ENCODE results near the gene RNU6-1. TPM values are rescaled to one million over a fixed set of nuclear protein-coding genes. Genes with fewer than 3 reads are reported as not detected.

The RNU6-1 gene
- total RNA-seq, 4 donors from 2014 or later, result not detected

DNA sequence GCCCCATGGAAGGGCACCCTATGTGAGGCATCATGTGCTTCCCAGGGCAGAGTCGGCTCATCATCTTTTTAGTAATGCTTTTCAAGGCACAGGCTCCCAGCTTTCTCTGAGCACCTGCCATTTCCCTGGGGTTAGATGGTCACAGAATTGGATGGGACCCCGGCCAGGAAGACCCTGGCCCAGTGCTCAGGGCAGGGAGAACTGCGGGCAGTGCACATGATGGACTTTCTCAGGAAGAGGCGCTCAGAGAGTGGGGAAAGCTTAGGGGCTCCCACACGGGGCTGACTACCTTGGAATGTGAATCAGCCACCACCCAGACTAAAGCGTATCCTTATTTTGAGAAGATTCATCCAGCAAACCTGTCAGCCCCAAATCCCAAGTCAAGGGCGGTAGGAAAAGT lies 31.0 kb downstream of the RNU6-1 start:
- TF ChIP-seq, protein P1, sequence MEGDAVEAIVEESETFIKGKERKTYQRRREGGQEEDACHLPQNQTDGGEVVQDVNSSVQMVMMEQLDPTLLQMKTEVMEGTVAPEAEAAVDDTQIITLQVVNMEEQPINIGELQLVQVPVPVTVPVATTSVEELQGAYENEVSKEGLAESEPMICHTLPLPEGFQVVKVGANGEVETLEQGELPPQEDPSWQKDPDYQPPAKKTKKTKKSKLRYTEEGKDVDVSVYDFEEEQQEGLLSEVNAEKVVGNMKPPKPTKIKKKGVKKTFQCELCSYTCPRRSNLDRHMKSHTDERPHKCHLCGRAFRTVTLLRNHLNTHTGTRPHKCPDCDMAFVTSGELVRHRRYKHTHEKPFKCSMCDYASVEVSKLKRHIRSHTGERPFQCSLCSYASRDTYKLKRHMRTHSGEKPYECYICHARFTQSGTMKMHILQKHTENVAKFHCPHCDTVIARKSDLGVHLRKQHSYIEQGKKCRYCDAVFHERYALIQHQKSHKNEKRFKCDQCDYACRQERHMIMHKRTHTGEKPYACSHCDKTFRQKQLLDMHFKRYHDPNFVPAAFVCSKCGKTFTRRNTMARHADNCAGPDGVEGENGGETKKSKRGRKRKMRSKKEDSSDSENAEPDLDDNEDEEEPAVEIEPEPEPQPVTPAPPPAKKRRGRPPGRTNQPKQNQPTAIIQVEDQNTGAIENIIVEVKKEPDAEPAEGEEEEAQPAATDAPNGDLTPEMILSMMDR (IDR thresholded peaks at IDR 0.05; ENCODE audit: low read depth), result no peak

DNA sequence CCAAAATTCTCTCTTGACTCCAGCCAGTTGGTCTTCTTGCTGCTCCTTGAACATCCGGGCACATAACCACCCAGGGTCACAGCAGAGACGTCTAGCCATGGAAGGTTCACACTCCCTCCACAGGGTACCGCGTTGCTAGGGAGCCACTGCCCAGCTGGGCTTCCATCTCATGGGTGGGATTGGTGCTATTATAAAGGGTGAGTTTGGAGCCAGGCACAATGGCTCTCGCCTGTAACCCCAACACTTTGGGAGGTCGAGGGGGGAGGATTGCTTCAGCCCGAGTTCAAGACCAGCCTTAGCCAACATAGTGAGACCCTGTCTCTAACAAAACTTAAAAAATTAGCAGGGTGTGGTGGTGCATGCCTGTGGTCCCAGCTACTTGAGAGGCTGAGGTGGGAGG lies 32.0 kb downstream of the RNU6-1 start:
- TF ChIP-seq, protein P1 (IDR thresholded peaks at IDR 0.05; ENCODE audit: low read depth), result no peak

DNA sequence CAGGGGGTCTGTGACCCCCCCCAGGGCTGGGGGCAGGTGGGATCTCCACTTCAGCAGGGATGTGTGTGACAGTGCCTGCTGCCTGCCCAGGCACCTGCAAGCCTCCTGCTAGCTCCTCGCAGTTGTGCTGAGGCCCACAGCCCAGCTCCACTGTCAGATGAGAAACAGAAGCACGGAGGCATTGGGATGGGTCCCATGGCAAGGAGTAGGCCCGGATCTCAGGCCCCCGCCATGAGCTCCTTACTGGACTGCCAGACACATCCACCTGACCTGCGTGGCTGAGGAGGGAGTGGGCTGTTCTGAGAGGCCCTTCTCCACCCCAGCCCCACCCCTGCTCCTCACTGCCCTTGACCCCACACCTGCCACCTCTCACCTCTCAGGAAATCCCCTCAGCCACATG lies 32.7 kb downstream of the RNU6-1 start:
- TF ChIP-seq, protein P1 (IDR thresholded peaks at IDR 0.05; ENCODE audit: low read depth), result no peak

DNA sequence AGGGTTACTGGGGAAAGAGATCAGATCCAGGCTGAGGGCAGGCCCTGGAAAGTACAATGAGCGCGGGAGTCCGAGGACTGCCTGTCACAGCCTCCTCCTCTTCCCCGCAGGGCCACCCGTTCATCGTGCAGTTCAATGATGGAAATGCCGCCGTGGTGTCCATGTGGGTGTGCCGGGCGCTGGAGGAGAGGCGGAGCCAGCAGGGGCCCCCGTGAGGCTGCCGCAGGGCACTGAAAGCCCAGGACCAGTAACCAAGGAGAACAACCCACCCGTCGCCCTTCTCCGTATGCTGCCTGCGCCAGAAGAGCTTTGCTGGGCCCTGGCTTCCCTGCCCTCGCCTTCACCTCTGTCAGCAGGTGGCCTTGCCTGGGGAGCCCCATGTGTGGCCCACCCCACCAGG lies 33.3 kb downstream of the RNU6-1 start:
- TF ChIP-seq, protein P1 (IDR thresholded peaks at IDR 0.05; ENCODE audit: low read depth), result no peak

DNA sequence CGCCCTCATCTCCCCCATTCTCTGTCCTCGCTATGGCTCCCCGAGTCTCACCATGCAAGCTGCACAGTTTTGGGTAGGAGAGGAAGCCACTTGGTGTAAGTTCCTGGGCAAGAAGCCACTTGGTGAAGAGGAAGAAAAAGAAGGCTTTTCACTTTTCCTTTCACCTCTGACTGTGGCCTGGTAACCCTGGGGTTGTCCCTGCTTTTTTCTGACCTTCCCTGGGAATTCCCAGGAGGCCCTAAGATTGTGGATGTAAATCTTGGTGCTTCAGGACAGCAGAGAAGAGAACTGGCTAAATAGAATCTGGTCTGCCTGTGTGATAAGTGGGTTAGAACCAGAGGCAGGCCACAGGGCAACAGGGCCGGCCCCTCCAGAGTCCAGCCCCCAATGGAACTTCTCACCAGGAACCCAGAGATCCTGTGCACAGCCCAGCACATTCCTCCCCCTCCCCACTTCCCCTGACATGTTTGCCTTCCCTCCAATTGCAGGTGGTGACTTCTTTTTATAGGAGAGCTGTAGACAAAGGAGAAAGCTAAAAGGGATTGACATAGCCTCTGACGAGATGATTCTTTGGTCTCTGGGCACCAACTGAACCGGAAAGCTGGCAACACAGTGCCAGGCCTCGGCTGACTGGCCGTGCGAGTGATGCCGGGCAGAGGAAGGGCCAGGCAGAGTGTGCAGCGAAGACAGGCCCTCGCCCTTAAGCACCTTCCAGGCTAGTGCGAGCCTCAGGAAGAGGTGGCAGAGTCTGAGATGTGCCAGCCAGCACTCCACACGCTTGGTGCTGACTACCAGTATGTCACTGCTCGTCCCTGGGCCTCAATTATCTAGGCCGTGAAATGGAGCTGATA lies 34.0 kb downstream of the RNU6-1 start:
- TF ChIP-seq, protein P1 (IDR thresholded peaks at IDR 0.05; ENCODE audit: low read depth), result no peak

DNA sequence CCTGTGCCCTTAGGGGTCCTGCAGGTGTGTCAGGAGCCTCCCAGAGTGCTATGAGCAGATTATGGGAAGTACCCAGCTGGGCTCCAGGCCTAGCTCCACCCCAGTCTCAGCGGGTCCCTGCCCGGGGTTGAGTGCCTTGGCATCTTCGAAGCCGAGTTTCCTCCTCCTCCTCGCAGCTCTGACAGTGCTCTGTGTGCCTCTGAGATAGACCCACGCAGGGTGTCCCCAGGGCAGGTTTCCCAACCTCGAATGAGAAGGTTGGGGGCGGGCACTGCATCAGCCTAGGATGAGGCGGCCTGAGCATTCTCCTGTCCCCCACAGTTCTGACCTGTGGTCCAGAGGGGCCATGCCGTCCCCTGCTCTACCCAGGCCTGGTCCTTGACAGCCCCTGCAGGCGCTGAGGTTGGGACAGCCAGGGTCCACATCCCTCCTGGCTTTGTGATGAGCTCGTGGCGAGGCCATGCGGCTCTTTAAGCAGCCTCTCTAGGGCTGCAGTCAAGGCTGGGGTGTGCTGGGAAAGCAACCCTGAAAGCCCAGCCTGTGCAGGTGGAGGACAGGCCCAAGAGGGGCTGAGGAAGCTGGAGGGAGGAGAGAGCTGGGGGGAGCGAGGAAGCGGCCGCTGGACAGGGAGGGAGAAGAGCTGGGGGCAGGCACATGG lies 34.7 kb downstream of the RNU6-1 start:
- TF ChIP-seq, protein P1 (IDR thresholded peaks at IDR 0.05; ENCODE audit: low read depth), result no peak
